Measurements from ENCODE around the gene S100A8.

S100A8 gene

DNA sequence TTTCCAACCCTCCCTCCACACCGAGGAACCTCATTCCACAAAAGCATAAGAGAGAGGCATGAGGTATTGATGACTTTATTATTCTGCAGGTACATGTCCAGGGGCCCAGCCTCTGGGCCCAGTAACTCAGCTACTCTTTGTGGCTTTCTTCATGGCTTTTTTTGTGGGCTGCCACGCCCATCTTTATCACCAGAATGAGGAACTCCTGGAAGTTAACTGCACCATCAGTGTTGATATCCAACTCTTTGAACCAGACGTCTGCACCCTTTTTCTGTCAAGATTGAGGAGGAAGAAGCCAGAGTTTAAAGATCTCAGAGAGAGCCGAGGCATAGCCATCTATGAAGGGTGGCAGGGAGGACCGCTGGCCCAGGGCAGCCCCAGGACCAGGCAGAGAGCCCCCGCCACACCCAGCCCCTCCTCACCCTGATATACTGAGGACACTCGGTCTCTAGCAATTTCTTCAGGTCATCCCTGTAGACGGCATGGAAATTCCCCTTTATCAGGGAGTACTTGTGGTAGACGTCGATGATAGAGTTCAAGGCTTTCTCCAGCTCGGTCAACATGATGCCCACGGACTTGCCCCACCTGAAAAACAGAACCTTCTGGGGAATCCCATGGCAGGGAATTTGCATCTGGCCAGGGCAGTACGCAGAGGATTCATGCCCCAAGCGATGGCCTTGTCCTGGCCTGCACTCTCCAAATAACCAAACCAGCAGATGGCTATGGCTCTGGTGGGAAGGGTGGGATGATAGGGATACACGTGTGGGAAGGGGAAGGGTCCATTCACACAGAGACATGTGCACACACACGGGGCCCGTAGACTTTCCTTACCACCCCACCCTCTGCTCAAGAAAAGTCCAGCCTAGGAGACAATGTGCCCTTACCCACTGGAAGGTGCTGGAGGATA, 647 bp downstream of the S100A8 start:
- peak; percentile 33 for DNase-seq

DNA sequence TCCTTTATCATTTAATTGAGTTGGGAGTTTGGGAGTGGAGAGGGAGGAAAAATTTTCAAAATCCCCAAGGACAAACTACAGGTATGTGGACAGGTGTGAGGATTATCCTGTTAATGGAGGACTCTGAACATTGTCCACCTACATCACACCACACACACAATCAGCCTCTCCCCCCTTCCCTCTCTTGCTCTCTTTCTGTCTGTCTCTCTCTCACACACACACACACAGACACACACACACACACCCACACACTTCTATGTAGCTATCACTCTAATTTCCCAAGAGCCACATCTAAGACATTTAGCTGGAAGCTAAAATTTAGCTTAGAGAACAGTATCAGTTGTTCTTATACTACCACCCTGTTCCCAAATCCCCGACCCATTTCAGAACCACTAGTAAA, 1.5 kb downstream of the S100A8 start:
- DNase-seq, result no peak

DNA sequence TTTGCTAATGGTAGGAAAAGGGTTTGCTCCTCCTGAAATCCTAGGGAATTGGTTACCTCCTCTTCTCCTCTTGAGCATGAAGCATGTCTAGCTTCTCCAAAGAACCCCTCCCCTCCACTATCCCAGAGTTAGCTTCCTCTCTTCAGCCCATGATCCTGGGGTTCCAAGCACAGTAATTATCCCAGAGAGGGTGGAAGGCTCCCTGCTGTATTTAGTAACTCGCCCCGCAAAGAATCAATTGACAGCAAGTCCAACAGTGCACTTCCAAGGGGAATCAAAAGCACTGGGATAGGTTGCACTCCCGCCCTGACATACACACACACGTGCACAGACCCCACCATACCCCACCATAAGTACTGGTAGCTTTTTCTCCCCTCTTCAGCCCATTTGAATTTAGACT, 3.1 kb downstream of the S100A8 start:
- DNase-seq, result no peak

DNA sequence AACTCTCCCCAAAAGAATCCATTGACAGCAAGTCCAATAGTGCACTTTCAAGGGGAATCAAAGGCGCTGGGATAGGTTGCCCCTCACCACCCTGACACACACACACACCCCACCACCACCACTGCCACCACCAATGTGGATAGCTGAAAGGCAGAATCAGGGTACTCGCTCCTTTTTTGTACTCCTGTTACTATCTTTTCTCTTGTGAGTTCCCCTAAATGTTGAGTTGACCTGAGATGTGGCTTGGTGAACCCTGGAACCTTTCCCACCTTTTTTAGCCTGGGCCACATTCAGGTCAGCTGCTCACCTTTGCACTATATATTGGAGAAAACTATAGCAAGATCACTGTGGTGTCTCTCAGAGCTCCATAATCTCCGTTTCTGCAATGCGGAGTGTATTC, 3.9 kb downstream of the S100A8 start:
- no peak for DNase-seq

DNA sequence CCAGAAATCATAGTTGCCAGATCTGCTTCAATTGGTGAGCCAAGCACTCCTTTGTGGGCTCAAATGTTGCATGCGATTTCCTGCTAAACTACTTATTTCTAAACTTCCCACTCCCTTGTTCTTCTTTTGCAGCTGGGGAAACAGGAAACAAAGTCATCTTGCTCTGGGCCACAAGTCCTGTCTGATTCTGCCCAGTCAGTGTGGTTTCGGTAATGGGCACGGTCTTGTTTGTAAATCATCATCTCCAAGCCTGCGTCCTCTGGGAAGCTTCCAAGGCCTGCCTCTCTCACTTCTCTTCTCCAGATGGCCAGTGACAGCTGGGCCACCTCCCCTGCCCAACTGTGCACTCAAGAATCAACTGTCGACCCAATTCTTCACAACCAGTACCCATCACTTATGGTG, 4.4 kb downstream of the S100A8 start:
- DNase-seq, result peak; percentile 95

DNA sequence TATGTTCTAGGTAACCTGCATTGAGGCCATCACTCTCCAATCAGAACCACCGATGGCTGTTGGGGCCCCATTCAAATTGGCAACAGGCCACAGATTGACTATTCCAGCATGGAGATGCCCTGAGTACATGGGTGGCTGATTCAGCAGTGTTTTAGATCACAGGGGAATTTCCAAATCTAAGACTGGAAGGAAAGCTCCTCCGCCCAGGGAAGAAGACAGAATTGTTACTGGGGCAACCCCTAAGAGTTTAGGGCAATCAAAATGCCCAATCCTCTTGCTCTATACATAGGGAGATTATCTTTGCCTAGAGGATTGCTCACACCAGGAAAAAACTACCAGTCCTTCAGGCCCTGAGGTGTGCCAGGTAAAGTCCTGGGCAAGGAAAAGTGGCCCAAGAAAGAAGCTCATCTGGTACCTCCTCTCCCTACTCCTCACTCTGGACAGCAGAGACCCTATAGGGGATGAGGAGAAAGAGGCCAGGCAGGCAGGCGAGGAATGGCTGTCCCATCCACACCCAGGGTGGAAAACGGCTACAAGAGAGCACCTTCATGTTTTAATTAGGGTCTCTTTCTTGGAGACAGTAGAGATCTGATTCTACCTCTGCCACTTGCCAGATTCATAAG, 5.8 kb downstream of the S100A8 start:
- DNase-seq, result peak; percentile 82

DNA sequence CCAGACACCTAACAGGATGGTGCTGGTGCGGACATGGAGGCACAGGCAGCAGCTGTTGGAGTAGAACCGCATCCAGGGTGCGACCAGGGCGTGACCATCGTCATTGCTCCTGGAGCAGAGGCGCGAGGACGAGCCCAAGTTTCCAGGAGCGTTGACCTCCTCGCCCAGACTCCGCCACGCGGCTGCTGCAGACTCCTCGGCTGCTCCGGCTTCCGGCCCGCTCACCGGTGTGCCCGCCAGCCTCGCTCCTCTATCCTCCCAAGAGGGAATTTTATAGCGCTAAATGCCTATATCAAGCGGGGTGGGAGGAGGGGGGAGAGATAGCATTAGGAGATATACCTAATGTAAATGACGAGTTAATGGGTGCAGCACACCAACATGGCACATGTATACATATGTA, 10.2 kb downstream of the S100A8 start:
- DNase-seq, result no peak

DNA sequence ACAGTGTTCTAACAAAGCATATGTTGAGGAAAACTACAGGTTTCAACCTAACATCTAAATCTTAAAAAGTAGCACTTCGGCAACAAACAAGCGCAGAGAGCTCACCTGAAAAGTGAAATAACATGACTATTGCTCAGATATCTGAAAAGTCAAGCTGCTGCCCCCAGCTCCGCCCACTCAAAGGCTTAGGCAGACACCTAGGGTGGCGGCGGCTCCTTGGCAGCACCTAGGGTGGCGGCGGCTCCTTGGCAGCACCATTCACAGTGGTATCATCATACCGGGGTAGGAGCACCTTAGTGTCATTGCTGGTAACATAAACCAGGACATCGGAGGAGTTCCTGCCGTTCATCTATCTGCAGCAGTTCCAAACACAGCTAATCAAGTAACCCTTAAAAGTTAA, 11.3 kb downstream of the S100A8 start:
- DNase-seq, result no peak

DNA sequence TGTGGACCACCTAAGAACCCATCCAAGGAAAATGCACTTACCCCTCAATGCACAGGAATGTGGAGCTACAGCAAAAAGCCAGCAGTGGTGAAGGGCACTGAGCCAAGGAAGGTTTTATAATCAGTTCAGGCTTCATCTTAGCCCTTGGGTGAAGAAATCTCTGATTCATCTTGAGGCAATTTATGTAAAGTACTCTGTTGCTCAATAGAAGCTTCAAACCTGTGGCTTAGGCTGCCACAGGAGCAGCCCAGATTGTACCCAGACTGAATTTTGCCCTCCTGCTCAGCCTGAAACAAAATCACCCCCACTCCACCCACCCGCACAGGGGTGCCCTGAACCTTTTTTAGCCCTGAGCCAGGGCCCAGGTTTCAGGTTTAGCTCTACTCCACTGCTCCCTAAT, 15.4 kb downstream of the S100A8 start, which contains the start of gene S100A12:
Gene S100A12, minus strand, starts transcription at position 111 of the 400 bp plus-strand sequence. CDS start 1,029 bp downstream, outside the sequence.
- DNase-seq, result peak; percentile 90

DNA sequence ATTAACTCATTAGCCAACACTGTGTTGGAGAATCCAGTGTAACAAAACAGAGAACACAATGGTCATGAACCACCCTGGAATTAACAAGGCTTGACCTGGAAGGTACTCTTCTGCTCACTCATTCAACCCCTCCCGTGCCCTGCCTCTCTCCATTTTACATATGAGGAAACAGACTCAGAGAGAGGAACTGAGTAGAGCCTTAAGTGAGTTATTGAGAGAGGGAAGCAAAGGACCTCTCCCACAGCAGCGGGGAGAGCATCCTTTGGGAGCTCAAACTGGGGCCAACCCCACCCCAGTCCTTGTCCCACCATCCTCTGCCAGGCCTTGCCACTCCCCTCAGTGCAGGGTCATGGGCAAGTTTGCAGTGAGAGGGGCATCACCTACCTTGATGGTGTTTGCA, 16.8 kb downstream of the S100A8 start:
- DNase-seq, result peak; percentile 51

DNA sequence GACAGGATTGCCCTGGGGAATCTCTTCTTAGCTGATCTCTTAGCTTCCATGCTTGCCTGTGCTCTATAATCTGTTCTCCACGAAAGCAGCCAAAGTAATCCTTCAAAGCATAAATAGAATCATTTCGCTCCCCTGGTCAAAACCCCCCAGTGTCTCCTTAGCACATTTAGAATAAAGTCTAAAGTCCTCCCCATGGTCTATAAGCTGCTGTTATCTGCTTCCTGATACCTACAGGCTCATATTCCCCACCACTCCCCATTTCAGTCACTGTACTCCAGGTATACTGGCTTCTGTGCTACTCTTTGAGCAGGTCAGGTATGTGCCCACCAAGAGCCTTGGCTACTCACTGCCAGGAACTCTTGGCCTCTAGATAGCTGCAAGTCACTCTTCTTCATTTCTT, 18.3 kb downstream of the S100A8 start:
- DNase-seq, result no peak

DNA sequence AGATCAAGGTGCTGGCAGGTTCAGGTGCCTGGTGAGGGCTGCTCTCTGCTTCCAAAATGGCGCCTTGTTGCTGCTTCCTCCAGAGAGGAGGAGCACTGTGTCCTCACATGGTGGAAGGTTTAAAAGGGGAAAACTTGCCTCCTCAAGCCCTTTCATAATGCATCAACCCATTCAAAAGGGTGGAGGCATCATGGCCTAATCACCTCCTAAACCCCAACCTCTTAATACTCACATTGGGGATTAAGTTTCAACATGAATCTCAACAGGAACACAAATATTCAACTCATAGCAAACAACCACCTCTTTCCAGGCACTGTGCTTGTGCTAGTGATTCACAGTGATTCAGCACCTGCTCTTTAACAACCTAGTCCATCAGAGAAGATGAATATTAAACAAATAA, 19.6 kb downstream of the S100A8 start:
- DNase-seq, result no peak

DNA sequence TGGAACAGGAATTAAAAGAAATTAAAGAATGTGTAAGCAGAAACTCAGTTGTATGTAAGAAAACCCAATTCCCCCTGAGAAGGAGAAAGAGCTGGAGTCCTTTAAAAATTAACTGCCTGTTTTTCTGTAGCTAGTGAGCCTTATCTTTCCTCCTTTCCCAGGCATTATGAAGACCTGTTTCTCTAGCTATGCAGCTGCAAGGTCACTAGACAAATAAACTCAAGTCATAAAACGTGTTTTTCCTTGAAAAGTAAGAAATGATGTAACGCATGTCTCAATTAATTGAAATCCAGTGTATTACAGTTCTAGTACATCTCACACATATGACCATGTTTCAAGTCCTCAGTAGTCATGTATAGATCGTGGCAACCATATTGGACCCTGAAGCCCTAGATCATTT, 20.7 kb downstream of the S100A8 start:
- DNase-seq, result no peak

DNA sequence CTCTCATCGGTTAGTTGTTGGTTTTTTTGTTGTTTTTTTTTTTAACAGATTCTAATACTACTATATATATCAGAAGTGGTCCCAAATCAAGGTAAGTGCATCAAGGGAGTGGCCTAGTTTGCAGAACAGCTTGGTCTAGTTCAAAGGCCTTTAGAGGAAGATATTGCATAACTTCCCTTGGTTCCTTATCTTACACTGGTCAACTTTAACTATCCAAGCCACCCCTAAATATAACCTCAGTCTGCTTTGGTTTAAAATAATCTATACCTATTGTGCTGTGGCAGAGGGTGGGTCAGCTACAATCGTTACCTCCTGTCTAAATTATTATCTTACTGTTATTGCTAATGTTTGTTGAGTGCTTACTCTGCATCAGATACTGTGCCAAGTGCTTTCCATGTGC, 22.4 kb downstream of the S100A8 start:
- no peak for DNase-seq

DNA sequence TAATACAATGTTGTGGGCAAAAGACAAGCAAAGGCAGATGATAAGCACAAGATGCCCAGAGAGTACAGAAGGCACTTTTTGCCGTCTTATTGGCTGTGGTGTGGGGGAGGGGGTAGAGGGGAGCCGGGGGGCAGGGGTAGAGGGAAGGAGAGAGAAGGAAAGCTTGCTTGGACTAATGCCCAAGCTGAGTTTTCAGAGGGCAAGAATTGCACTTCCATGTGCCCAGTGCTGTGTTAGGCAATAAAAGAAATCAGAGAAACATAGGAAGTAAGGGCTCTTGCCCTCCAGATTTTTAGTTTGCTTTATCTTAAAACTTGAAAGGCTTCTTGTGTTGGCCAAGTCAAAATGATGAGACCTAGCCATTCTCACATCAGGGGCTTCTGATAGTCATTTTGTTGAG, 23.8 kb downstream of the S100A8 start:
- no peak for DNase-seq

DNA sequence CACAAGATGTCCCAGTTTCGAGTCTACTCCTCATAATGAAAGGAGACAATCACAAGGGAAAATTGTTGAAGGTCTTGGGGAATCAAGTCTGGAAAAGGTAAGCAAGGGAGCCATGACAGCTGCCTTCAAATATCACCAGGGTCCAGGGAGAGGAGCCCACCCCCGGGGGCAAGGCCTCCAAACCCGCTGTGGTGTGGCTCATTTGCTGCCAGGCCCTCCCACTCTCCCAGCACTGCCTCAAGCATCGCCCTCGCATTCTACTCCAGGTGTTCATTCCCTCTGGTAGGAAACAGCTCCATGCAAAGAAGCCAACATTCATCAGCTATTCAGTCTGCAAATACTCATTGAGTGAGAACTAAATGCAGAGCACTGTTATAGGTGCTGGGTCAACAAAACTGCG, 24.6 kb downstream of the S100A8 start:
- DNase-seq, result no peak

DNA sequence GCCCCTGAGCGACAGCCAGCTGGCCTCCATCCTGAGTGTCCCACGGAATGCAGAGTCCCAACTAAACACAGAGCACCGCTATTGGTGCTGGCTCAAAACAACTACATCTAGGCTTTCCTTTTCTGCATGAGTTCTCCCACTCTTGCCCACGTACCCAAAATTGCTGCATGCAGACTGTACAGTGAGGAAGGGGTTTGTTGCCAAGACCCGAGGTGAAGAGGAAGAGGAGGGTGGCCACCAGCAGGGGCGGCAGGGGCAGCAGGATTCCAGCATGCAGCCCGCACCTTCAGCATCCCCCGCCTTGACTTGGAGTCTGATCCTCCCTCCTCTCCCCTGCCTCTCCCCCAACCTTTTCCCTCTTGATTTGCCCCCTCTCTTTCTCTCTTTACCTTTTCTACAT, 25.2 kb downstream of the S100A8 start:
- no peak for DNase-seq

DNA sequence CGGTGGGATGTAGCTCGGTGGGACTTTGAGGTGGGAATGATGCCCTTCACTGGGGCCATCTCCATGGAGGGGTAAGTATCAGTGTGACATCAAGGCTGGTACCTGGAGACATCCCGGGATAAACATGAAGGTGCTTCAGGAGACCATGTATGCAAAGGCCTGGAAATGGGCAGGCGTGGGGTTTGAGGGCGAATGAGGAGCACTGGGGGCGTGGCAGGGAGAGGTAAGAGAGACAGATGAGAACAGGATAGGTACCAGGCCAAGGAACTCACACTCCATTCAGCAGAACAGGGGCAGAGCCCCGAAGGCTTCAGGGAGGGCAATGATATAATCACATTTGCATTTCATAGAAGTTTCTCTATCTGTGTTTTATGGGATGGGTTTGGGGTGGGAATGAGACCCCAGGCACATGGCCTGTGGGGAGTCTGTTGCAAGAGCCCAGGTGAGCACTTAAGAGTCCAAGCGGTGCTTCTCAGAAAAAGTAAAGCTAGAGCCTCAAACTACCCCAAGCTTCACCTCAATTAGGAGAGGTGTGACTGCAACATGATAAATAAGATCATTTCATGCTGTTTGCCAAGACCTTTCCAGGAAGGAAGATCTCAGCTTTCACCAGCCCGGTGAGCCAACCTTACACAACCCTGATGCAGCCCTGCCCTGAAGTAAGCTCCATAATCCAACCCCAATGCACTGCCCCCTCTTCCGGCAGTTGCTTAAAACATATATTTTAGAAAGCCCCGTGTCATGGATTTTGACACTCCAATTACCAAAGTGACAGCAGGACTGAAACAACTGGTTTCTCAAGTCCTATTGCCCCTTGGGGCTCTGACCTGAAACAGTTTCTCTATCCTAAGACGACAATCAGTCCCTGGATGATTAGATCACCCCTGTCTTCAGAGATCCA, 25.9 kb downstream of the S100A8 start:
- peak; percentile 79 for DNase-seq

DNA sequence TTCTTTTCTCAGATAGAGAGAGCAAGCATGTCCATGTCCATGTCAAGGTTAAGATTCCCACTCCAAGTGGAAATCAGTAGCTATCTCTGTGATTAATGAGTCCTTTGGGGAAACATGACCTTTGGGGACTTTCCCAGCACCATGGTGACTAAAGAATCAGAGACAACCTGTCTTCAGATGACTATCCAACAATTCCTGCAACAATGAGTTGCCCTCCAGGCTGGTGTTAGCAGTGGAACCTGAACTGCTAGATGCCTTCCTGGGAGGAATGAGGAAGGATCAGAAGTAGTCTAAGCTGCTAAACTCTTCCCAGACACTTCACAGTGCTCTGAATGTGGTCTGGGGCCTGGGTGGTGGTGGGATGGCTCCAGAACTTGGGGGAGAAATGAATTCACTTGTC, 26.7 kb downstream of the S100A8 start:
- peak; percentile 61 for DNase-seq

DNA sequence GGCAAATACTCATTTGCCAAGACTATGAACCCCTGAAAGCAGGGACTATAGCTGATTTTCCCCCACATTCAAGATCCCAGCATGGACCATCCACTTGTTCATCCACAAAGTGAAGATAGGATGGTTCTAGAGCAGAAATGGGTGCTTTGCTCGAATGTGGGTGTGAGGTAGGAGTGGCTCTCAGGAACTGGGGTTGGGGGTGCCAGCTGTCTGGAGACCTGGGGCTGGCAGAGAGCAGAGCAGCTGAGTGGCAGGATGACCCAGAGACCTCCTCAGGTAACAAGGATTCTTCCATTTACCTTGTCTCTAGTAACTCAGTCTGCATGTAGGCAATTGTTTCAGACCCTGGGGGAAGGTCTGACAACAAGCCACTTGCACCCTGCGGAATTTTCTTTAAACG, 27.2 kb downstream of the S100A8 start:
- DNase-seq, result no peak

DNA sequence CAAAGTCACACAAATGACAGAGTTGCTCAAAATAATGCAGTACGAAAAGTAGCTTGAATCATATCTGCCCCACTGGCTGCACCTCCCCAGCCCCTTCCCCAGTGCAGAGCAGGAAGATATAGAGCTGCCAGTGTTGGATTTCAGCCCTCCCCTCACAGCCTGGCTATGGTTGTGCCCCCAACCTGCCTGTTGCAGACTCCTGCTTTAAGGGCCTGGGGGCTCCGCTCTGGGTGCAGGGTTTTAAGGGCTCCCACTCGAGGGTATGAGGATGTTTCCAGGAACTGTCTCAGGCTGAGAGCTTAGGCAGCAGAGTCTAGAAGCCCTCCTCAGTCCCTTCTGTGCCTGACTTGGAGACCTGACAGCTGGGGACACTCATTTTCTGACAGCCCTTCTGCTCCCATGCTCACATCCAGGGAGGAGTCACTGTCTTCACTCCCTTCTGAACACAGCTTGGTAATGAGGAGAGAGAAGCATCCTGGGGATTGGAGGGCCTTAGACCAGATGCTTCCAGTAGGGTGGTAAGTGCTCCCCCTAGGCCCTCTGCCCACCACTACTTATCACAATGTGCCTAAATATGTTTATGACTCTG, 28.6 kb downstream of the S100A8 start:
- no peak for DNase-seq

DNA sequence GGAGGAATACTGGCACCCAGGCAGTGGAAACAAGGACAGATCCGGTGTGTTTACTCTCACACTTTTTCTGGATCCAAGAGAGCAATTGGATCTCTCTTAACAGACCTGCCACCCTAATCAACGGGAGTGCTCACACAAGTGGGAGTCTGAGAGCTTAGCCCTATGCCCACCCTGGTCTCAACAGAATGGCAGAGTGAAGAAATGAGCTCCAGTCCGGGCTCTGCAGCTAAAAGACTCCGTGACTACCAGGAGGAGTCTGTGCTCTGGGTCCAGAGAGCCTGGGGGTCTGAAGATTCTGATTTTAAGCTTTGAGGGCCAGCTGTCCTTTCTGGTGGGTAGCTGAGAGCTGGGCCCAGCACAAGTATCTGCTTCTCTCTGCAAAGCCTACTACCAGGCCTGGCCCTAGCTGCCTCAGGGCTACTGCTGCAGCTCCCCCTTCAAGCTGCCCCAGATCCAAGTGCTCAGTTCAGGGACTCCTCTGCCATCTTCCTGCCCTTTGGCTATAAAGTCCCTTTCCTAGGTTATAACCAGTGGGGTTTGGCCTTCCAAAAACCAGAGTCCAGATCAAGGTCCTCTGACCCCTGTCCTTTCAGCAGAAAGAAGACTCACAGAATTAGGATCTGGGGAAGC, 29.3 kb downstream of the S100A8 start:
- no peak for DNase-seq

Data from suppressor macrophage treated with lipopolysaccharide for 4 hours (primary cell).